Stimulated activated CD4-positive, alpha-beta T cell treated with anti-CD3 and anti-CD28 coated beads, Interleukin-1b, Interleukin-23, amount 100 ng/mL, for 4 hours (primary cell): ENCODE results near the gene FEV.
"Not testable (repeated sequence)": the region's sequence is repeated elsewhere in the genome, so short reads cannot be mapped to it uniquely, and the experiment has no call there.

ENCODE experiments used
- DNase-seq, 2 donors: peaks; one replicate each; pipeline ENCODE4 v3.0.0-alpha.2; 2020; ENCODE audit warnings: low read depth in 2 of 2

FEV gene

DNA sequence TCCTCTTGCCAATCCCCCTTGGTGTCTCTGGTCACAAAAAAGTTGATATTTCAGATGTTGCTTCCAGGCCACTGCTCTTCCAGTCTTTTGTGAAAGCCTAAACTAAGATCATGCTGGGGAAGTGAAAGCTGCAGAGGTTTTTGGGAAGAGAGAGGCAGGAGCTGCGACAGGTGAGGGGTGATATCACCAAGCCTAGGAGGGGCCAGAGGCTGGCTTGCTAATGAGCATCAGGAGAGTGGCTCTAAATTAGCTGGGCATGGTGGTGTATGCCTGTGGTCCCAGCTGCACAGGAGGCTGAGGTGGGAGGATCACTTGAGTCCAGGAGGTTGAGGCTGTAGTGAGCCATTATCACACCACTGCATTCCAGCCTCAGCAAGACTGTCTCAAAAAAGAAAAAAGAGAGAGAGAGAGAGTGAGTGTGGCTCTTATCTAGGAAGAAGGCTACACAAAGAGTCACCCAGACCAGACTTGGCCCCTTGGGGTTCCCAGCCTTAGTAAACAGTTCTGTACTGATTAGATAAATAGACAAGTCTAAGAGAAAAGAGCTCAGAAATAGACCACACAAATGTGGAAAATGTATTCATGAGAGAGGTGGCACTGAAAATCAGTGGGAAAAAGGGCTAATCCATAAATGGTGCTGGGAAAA is 40.1 kb downstream of the FEV start:
- no peak for DNase-seq

GRCh38 chr2:218931751-218932150 is 53.2 kb downstream of the FEV start:
- DNase-seq: not testable (repeated sequence)
